HepG2 (cell line): ENCODE results near the gene COG8. TPM values are rescaled to one million over a fixed set of nuclear protein-coding genes. Genes with fewer than 3 reads are reported as not detected.

Experiments used
- BRD4 ChIP-seq: sonication (generic); formaldehyde crosslinking; IDR thresholded peaks from 2 replicates; pipeline ENCODE4 v1.4.0; 2020; ENCODE audit warnings: missing genetic modification reagents
- IRF9 ChIP-seq: sonication (generic); formaldehyde crosslinking; IDR thresholded peaks from 2 replicates; pipeline ENCODE4 v1.8.0; 2022; ENCODE audit warnings: missing genetic modification reagents, mild to moderate bottlenecking, borderline replicate concordance
- KLF6 ChIP-seq: IDR thresholded peaks from 2 replicates; pipeline ENCODE4 v1.8.0; 2016; ENCODE audit warnings: missing biosample characterization, missing genetic modification reagents
- NBN ChIP-seq: fragments of 450-650 bp; conservative IDR thresholded peaks from 2 replicates; pipeline ENCODE4 v1.6.1; 2017
- NFE2 ChIP-seq: sonication (generic); formaldehyde crosslinking; IDR thresholded peaks from 2 replicates; pipeline ENCODE4 v1.4.0; 2020; ENCODE audit warnings: missing genetic modification reagents
- NPAS2 ChIP-seq: sonication (generic); formaldehyde crosslinking; IDR thresholded peaks from 2 replicates; pipeline ENCODE4 v1.8.0; 2022; ENCODE audit warnings: mild to moderate bottlenecking, missing genetic modification reagents, borderline replicate concordance
- SOX5 ChIP-seq: IDR thresholded peaks from 2 replicates; pipeline ENCODE4 v1.6.1; 2016; ENCODE audit warnings: borderline replicate concordance
- ZFYVE20 ChIP-seq: sonication (generic); formaldehyde crosslinking; IDR thresholded peaks from 2 replicates; pipeline ENCODE4 v1.8.0; 2023; ENCODE audit warnings: low read depth, mild to moderate bottlenecking, moderate library complexity, missing genetic modification reagents, borderline replicate concordance
- ZNF337 ChIP-seq: sonication (generic); formaldehyde crosslinking; IDR thresholded peaks from 2 replicates; pipeline ENCODE4 v1.5.1; 2020; ENCODE audit warnings: missing genetic modification reagents, low read depth, mild to moderate bottlenecking, borderline replicate concordance
- ZNF672 ChIP-seq: sonication (generic); formaldehyde crosslinking; IDR thresholded peaks from 2 replicates; pipeline ENCODE4 v1.8.1; 2022; ENCODE audit warnings: missing genetic modification reagents
- ZSCAN5A ChIP-seq: sonication (generic); formaldehyde crosslinking; IDR thresholded peaks from 2 replicates; pipeline ENCODE4 v1.8.0; 2022; ENCODE audit warnings: mild to moderate bottlenecking, missing genetic modification reagents, borderline replicate concordance
- polyA plus RNA-seq, 8 experiments: library from polyadenylated mRNA; depleted of rRNA in 3 of 8; stranded (reverse) in 7 of 8; unstranded in 1 of 8; fragments of >200 nt; fragmentation: Illumina TruSeq in 4 of 8; extraction: Trizol in 4 of 8; gene quantifications; 2 replicates each; pipeline versions ENCODE4 v1.2.1 to v1.2.3, GENCODE V29; 2011 to 2016; ENCODE audit warnings: low read depth in 4 of 8, missing spikeins in 1 of 8, mixed read lengths in 1 of 8; ENCODE audit not compliant: insufficient read depth in 1 of 8
- total RNA-seq, 5 experiments: library from RNA; depleted of rRNA; stranded (reverse); fragments of >200 nt; fragmentation: Illumina TruSeq; extraction: Trizol; gene quantifications; 2 replicates each; pipeline ENCODE4 v1.2.3, GENCODE V29; 2016; ENCODE audit warnings: low read depth in 1 of 5

Gene COG8
- total and polyA plus RNA-seq, 2 of the 13 experiments (the other 11 are each of a cell fraction or from before 2014, with no cell fraction given): 45.5 to 52.1 TPM

- no peak for TF ChIP-seq BRD4 (CRISPR knock-in tag)
- no peak for TF ChIP-seq NPAS2 (CRISPR knock-in tag)
- no peak for TF ChIP-seq SOX5 (CRISPR knock-in tag)
- no peak for TF ChIP-seq ZSCAN5A (CRISPR knock-in tag)
- TF ChIP-seq ZNF672: no peak
- TF ChIP-seq KLF6 (CRISPR knock-in tag): no peak
- TF ChIP-seq IRF9 (CRISPR knock-in tag): no peak
- TF ChIP-seq NFE2 (CRISPR knock-in tag): no peak
- no peak for TF ChIP-seq NBN
- TF ChIP-seq ZFYVE20 (CRISPR knock-in tag): no peak
- no peak for TF ChIP-seq ZNF337 (CRISPR knock-in tag)
Observed at GRCh38 chr16:69315486-69316311, 23.7 kb downstream of the COG8 start (continued).
